ENCODE data around the gene NFATC2.

DNA sequence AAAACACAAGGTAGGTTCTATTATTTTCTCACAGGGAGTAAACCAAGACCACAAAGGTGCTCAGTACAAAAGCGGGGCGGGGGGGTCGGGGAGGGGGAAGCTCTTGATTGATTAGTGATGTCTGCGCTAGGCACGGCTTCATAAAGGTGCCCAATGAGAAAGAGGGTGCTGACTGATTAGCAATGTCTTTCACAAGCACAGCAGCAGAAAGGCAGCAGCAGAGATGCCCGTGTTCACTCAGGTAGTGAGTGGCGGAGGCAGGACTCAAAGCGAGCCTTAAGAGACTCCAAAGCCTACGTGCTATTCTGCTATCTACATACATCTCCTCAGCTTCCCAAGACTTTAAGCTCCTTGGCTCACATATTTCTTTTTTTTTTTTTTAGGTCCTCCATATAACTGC lies 20.3 kb downstream of the NFATC2 start:
- TF ChIP-seq, protein P1, sequence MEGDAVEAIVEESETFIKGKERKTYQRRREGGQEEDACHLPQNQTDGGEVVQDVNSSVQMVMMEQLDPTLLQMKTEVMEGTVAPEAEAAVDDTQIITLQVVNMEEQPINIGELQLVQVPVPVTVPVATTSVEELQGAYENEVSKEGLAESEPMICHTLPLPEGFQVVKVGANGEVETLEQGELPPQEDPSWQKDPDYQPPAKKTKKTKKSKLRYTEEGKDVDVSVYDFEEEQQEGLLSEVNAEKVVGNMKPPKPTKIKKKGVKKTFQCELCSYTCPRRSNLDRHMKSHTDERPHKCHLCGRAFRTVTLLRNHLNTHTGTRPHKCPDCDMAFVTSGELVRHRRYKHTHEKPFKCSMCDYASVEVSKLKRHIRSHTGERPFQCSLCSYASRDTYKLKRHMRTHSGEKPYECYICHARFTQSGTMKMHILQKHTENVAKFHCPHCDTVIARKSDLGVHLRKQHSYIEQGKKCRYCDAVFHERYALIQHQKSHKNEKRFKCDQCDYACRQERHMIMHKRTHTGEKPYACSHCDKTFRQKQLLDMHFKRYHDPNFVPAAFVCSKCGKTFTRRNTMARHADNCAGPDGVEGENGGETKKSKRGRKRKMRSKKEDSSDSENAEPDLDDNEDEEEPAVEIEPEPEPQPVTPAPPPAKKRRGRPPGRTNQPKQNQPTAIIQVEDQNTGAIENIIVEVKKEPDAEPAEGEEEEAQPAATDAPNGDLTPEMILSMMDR (IDR thresholded peaks at IDR 0.05) = no peak
- TF ChIP-seq POLR2AphosphoS5 (IDR thresholded peaks at IDR 0.05) = no peak
